HL-60 (cell line): Measurements from ENCODE around the gene KCNMA1.

Experiments
- DNase-seq, 2 experiments: peaks; one replicate each; pipeline ENCODE4 v3.0.0-alpha.2; 2010 to 2020; ENCODE audit warnings: low read depth in 1 of 2, low spot score in 1 of 2
- H3K27ac ChIP-seq: fragments of 250-450 bp; sonication (Bioruptor Pico); replicated peaks from 2 replicates; pipeline ENCODE4 v1.5.1; 2020; ENCODE audit warnings: mild to moderate bottlenecking, moderate library complexity
- H3K27me3 ChIP-seq: fragments of 250-450 bp; sonication (Bioruptor Pico); 2 replicates; pipeline ENCODE4 v1.5.1; 2021; ENCODE audit warnings: mild to moderate bottlenecking, moderate library complexity; ENCODE audit not compliant: insufficient read depth, poor library complexity, severe bottlenecking
- H3K4me3 ChIP-seq: replicated peaks from 2 replicates; pipeline ENCODE4 v1.5.1; 2011; ENCODE audit warnings: mild to moderate bottlenecking, control low read depth, low read length; ENCODE audit not compliant: insufficient read depth
- CTCF ChIP-seq: IDR thresholded peaks from one replicate; pipeline ENCODE4 v1.5.1; 2011; ENCODE audit warnings: low read length, control low read depth, inconsistent platforms; ENCODE audit not compliant: insufficient read depth
- GABPA ChIP-seq: IDR thresholded peaks from 2 replicates; pipeline ENCODE4 v1.6.1; 2012; ENCODE audit warnings: low read depth
- POLR2AphosphoS5 ChIP-seq: IDR thresholded peaks from 2 replicates; pipeline ENCODE4 v1.6.1; 2012; ENCODE audit warnings: low read depth
- REST ChIP-seq: IDR thresholded peaks from 2 replicates; pipeline ENCODE4 v1.6.1; 2012; ENCODE audit warnings: low read depth; ENCODE audit not compliant: insufficient replicate concordance
- SPI1 ChIP-seq: IDR thresholded peaks from 2 replicates; pipeline ENCODE4 v1.6.1; 2012; ENCODE audit warnings: low read depth, mild to moderate bottlenecking, borderline replicate concordance

The KCNMA1 gene

GRCh38 chr10:77606751-77607150 lies 30.9 kb downstream of the KCNMA1 start:
- H3K27ac ChIP-seq: no peak overlapping the region
- no peak for TF ChIP-seq GABPA
- TF ChIP-seq REST: no peak
- TF ChIP-seq SPI1: no peak
- TF ChIP-seq CTCF: no peak
- TF ChIP-seq POLR2AphosphoS5: no peak
- no peak overlapping the region for H3K4me3 ChIP-seq
- no peaks in the 10 kb centered on the region for H3K27me3 ChIP-seq
- no peak for DNase-seq

- no peak for TF ChIP-seq CTCF
- no peak for TF ChIP-seq REST
- H3K27ac ChIP-seq: no peak overlapping the region
- H3K4me3 ChIP-seq: no peak overlapping the region
- no peak for DNase-seq
- H3K27me3 ChIP-seq: no peaks in the 10 kb centered on the region
Measured at GRCh38 chr10:77605466-77605865, 32.1 kb downstream of the KCNMA1 start.

- DNase-seq: no peak
- Histone ChIP-seq H3K4me3 (no peak overlapping the region), H3K27ac (no peak overlapping the region), H3K27me3 (no peaks in the 10 kb centered on the region)
- no peak for TF ChIP-seq REST
- TF ChIP-seq POLR2AphosphoS5: no peak
- TF ChIP-seq GABPA: no peak
- no peak for TF ChIP-seq SPI1
Measured at GRCh38 chr10:77604941-77605351, 32.7 kb downstream of the KCNMA1 start.

- Histone ChIP-seq H3K27me3 (no peaks in the 10 kb centered on the region), H3K27ac (no peak overlapping the region), H3K4me3 (no peak overlapping the region)
- DNase-seq: no peak
- TF ChIP-seq POLR2AphosphoS5 (no peak), SPI1 (no peak), CTCF (no peak), REST (no peak), GABPA (no peak)
Measured at GRCh38 chr10:77604063-77604462, 33.5 kb downstream of the KCNMA1 start.
